Prostate gland (tissue), 2 donors: ENCODE measurements around the gene PANK2.

ENCODE experiments used
- POLR2A ChIP-seq: fragments of 450-650 bp; IDR thresholded peaks from one replicate; pipeline ENCODE4 v1.6.1; 2016; ENCODE audit warnings: antibody characterized with exemption, mild to moderate bottlenecking
- TF ChIP-seq, protein P1 (sequence below), 4 experiments: fragments of 200-600 bp in 2 of 4; fragments of 450-650 bp in 2 of 4; sonication (generic) in 2 of 4; IDR thresholded peaks; 1 replicate in 3 of 4; 2 replicates in 1 of 4; pipeline ENCODE4 v1.5.1; 2016 to 2019; ENCODE audit warnings: antibody characterized with exemption in 4 of 4, mild to moderate bottlenecking in 2 of 4, moderate library complexity in 2 of 4

DNA sequence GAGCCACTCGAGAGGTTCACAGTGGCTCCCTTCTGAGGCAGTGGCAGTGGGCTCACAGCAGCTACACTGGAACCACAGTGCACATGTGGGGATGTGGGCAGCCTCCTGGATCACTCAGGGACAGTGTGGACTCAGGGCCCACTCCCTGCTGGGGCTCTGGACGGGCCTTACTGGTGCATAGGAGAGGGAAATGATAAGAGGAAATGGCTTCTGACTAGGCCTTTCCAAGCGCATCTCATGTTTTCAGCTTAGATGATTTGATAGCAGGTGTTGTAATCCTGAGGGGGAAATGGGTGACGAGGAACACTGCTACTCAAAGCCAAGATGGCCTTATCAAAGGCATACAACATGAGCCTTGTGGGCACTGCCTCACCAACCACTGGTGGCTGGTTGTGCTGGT lies 44.0 kb downstream of the PANK2 start:
- TF ChIP-seq, protein P1, sequence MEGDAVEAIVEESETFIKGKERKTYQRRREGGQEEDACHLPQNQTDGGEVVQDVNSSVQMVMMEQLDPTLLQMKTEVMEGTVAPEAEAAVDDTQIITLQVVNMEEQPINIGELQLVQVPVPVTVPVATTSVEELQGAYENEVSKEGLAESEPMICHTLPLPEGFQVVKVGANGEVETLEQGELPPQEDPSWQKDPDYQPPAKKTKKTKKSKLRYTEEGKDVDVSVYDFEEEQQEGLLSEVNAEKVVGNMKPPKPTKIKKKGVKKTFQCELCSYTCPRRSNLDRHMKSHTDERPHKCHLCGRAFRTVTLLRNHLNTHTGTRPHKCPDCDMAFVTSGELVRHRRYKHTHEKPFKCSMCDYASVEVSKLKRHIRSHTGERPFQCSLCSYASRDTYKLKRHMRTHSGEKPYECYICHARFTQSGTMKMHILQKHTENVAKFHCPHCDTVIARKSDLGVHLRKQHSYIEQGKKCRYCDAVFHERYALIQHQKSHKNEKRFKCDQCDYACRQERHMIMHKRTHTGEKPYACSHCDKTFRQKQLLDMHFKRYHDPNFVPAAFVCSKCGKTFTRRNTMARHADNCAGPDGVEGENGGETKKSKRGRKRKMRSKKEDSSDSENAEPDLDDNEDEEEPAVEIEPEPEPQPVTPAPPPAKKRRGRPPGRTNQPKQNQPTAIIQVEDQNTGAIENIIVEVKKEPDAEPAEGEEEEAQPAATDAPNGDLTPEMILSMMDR (IDR thresholded peaks at IDR 0.05) = no peak
- TF ChIP-seq POLR2A = no peak
